ENCODE measurements around the gene ATAD3B. TPM values are rescaled to one million over a fixed set of nuclear protein-coding genes. Genes with fewer than 3 reads are reported as not detected.
A peak's percentile ranks its signal among the peaks of the same experiment; 100 is the strongest.

Gene ATAD3B
- total and polyA plus RNA-seq, 2 of the 13 experiments (the other 11 are each of a cell fraction or from before 2014, with no cell fraction given), result 9.6 to 31.1 TPM

DNA sequence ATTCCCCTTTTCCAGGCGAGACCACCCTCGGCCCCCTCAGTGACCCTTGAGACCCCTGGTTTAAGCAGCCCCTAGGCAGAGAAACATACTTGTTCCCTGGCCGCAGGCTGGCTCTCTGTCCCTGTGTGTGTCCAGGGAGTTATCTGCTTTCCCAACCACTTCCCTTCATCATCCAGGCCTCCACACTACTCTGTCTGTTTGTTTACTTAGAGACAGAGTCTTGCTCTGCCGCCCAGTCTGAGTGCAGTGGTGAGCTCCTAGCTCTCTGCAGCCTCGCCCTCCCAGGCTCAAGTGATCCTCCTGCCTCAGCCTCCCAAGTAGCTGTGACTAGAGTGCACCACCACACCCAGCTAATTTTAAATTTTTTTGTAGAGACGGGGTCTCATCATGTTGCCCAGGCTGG, 41.9 kb upstream of the ATAD3B start (continued):
- TF ChIP-seq, protein P1, sequence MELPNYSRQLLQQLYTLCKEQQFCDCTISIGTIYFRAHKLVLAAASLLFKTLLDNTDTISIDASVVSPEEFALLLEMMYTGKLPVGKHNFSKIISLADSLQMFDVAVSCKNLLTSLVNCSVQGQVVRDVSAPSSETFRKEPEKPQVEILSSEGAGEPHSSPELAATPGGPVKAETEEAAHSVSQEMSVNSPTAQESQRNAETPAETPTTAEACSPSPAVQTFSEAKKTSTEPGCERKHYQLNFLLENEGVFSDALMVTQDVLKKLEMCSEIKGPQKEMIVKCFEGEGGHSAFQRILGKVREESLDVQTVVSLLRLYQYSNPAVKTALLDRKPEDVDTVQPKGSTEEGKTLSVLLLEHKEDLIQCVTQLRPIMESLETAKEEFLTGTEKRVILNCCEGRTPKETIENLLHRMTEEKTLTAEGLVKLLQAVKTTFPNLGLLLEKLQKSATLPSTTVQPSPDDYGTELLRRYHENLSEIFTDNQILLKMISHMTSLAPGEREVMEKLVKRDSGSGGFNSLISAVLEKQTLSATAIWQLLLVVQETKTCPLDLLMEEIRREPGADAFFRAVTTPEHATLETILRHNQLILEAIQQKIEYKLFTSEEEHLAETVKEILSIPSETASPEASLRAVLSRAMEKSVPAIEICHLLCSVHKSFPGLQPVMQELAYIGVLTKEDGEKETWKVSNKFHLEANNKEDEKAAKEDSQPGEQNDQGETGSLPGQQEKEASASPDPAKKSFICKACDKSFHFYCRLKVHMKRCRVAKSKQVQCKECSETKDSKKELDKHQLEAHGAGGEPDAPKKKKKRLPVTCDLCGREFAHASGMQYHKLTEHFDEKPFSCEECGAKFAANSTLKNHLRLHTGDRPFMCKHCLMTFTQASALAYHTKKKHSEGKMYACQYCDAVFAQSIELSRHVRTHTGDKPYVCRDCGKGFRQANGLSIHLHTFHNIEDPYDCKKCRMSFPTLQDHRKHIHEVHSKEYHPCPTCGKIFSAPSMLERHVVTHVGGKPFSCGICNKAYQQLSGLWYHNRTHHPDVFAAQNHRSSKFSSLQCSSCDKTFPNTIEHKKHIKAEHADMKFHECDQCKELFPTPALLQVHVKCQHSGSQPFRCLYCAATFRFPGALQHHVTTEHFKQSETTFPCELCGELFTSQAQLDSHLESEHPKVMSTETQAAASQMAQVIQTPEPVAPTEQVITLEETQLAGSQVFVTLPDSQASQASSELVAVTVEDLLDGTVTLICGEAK (IDR thresholded peaks at IDR 0.05), result no peak
- TF ChIP-seq, protein P1 (CRISPR knock-in tag; IDR thresholded peaks at IDR 0.05), result peak; percentile 29; the same call in 1 of the 2 replicates
- TF ChIP-seq NONO (IDR thresholded peaks at IDR 0.05) (no peak), NONO (CRISPR knock-in tag; conservative IDR thresholded peaks at IDR 0.05) (no peak), TARDBP (CRISPR knock-in tag; IDR thresholded peaks at IDR 0.05) (peak; percentile 55; the same call in 1 of the 2 replicates), ZNF605 (CRISPR knock-in tag; IDR thresholded peaks at IDR 0.05) (no peak), HDAC2 (CRISPR knock-in tag; IDR thresholded peaks at IDR 0.05) (peak; percentile 49; the same call in 1 of the 2 replicates), GTF2F1 (IDR thresholded peaks at IDR 0.05; ENCODE audit: low read length) (no peak), TAF1 (CRISPR knock-in tag; IDR thresholded peaks at IDR 0.05) (peak; percentile 7; the same call in 1 of the 2 replicates), CEBPG (CRISPR knock-in tag; IDR thresholded peaks at IDR 0.05) (peak; percentile 28; the same call in 1 of the 2 replicates), MEF2D (CRISPR knock-in tag; IDR thresholded peaks at IDR 0.05) (no peak), RCOR2 (CRISPR knock-in tag; IDR thresholded peaks at IDR 0.05) (peak; percentile 92), RBM22 (optimal IDR thresholded peaks at IDR 0.05; ENCODE audit: low read length) (peak; percentile 49), HOXA3 (CRISPR knock-in tag; IDR thresholded peaks at IDR 0.05) (peak; percentile 6; the same call in 1 of the 2 replicates), SAP130 (CRISPR knock-in tag; IDR thresholded peaks at IDR 0.05; ENCODE audit: low read depth) (no peak), ZMAT3 (CRISPR knock-in tag; conservative IDR thresholded peaks at IDR 0.05) (0 out of 2 replicates have a peak, but pooled peaks have one; percentile 10), ZNF225 (CRISPR knock-in tag; IDR thresholded peaks at IDR 0.05) (no peak)
- TF ChIP-seq, protein P2, sequence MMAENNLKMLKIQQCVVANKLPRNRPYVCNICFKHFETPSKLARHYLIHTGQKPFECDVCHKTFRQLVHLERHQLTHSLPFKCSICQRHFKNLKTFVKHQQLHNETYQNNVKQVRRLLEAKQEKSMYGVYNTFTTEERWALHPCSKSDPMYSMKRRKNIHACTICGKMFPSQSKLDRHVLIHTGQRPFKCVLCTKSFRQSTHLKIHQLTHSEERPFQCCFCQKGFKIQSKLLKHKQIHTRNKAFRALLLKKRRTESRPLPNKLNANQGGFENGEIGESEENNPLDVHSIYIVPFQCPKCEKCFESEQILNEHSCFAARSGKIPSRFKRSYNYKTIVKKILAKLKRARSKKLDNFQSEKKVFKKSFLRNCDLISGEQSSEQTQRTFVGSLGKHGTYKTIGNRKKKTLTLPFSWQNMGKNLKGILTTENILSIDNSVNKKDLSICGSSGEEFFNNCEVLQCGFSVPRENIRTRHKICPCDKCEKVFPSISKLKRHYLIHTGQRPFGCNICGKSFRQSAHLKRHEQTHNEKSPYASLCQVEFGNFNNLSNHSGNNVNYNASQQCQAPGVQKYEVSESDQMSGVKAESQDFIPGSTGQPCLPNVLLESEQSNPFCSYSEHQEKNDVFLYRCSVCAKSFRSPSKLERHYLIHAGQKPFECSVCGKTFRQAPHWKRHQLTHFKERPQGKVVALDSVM (CRISPR knock-in tag; IDR thresholded peaks at IDR 0.05), result peak; percentile 100
- TF ChIP-seq, protein P3, sequence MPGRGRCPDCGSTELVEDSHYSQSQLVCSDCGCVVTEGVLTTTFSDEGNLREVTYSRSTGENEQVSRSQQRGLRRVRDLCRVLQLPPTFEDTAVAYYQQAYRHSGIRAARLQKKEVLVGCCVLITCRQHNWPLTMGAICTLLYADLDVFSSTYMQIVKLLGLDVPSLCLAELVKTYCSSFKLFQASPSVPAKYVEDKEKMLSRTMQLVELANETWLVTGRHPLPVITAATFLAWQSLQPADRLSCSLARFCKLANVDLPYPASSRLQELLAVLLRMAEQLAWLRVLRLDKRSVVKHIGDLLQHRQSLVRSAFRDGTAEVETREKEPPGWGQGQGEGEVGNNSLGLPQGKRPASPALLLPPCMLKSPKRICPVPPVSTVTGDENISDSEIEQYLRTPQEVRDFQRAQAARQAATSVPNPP (CRISPR knock-in tag; IDR thresholded peaks at IDR 0.05), result no peak
